Smooth muscle cell (in vitro differentiated cells): ENCODE data around the gene PPM1H. TPM values are rescaled to one million over a fixed set of nuclear protein-coding genes. Genes with fewer than 3 reads are reported as not detected.

ENCODE experiments used
- DNase-seq: peaks from one replicate; lab custom pipeline; 2025; ENCODE audit not compliant: unreplicated experiment; lab: John Stamatoyannopoulos, UW
- H2AFZ ChIP-seq: fragments of 200-600 bp; sonication (generic); 2 replicates; pipeline ENCODE4 v1.6.0; 2016; ENCODE audit warnings: antibody characterized with exemption, low read depth, mild to moderate bottlenecking
- H3F3A ChIP-seq: fragments of 200-600 bp; sonication (generic); 2 replicates; pipeline ENCODE4 v1.6.0; 2017; ENCODE audit warnings: antibody characterized with exemption, low read depth
- H3K27ac ChIP-seq: fragments of 200-600 bp; sonication (generic); 2 replicates; pipeline ENCODE4 v1.5.1; 2016; ENCODE audit warnings: low read depth, mild to moderate bottlenecking
- H3K27me3 ChIP-seq: fragments of 200-600 bp; sonication (generic); 2 replicates; pipeline ENCODE4 v1.6.1; 2016; ENCODE audit warnings: low read depth, mild to moderate bottlenecking
- H3K36me3 ChIP-seq: fragments of 200-600 bp; sonication (generic); 2 replicates; pipeline ENCODE4 v1.5.1; 2016; ENCODE audit warnings: low read depth
- H3K4me1 ChIP-seq: fragments of 200-600 bp; sonication (generic); 2 replicates; pipeline ENCODE4 v1.5.1; 2016; ENCODE audit warnings: low read depth
- H3K4me2 ChIP-seq: fragments of 200-600 bp; sonication (generic); 2 replicates; pipeline ENCODE4 v1.6.0; 2016; ENCODE audit warnings: mild to moderate bottlenecking
- H3K4me3 ChIP-seq: fragments of 200-600 bp; sonication (generic); 2 replicates; pipeline ENCODE4 v1.5.1; 2016; ENCODE audit warnings: mild to moderate bottlenecking
- H3K79me2 ChIP-seq: fragments of 200-600 bp; sonication (generic); 2 replicates; pipeline ENCODE4 v1.6.0; 2016; ENCODE audit warnings: low read depth, mild to moderate bottlenecking
- H3K9ac ChIP-seq: fragments of 200-600 bp; sonication (generic); 2 replicates; pipeline ENCODE4 v1.6.0; 2016; ENCODE audit warnings: low read depth
- H3K9me3 ChIP-seq: fragments of 200-600 bp; sonication (generic); replicated peaks from 2 replicates; pipeline ENCODE4 v1.5.1; 2016; ENCODE audit warnings: low read depth
- H4K20me1 ChIP-seq: fragments of 200-600 bp; sonication (generic); 2 replicates; pipeline ENCODE4 v1.6.0; 2016; ENCODE audit warnings: low read depth
- CTCF ChIP-seq: fragments of 200-600 bp; sonication (generic); IDR thresholded peaks from 2 replicates; pipeline ENCODE4 v1.5.1; 2017; ENCODE audit warnings: borderline replicate concordance, mild to moderate bottlenecking, antibody characterized with exemption; ENCODE audit not compliant: insufficient read depth, poor library complexity, severe bottlenecking
- WGBS: methylation state at CpG from one replicate; pipeline ENCODE4 v1.1.7; 2016; ENCODE audit warnings: low lambda C conversion rate; 5-methylcytosine and 5-hydroxymethylcytosine counted together
- polyA plus RNA-seq: library from polyadenylated mRNA; unstranded; fragments of >200 nt; fragmentation: Nextera tagmentation; extraction: Ambion mirVana; gene quantifications from 2 replicates; pipeline ENCODE4 v1.2.1, GENCODE V29; 2016
- total RNA-seq: library from RNA; depleted of rRNA; stranded (reverse); fragments of >200 nt; gene quantifications from 2 replicates; pipeline ENCODE4 v1.2.3, GENCODE V29; 2014

PPM1H gene
- total and polyA plus RNA-seq, 2 experiments from 2014 or later: 0.56 to 3.6 TPM

- no peak for DNase-seq
- TF ChIP-seq CTCF: no peak
- no peaks in the 10 kb centered on the region for H3K27me3 ChIP-seq
- H3K4me2 ChIP-seq: no peak overlapping the region
- no peaks in the 10 kb centered on the region for H3K9me3 ChIP-seq
- 100% methylated on average over 2 of the region's 2 CpGs for WGBS
- H3K4me1 ChIP-seq: peaks cover 20% of the 10 kb centered on the region
- H3F3A ChIP-seq: peaks cover 23% of the 10 kb centered on the region
- no peaks in the 10 kb centered on the region for H4K20me1 ChIP-seq
- no peak overlapping the region for H3K4me3 ChIP-seq
- H3K79me2 ChIP-seq: no peaks in the 10 kb centered on the region
- H3K36me3 ChIP-seq: no peaks in the 10 kb centered on the region
- no peak overlapping the region for H3K27ac ChIP-seq
- H2AFZ ChIP-seq: no peak overlapping the region
- no peak overlapping the region for H3K9ac ChIP-seq
Measured at GRCh38 chr12:62728741-62729140, 206.2 kb downstream of the PPM1H start.

- Histone ChIP-seq H3F3A (peaks cover 21% of the 10 kb centered on the region), H3K9me3 (no peaks in the 10 kb centered on the region), H3K4me3 (no peak overlapping the region), H3K36me3 (no peaks in the 10 kb centered on the region), H3K9ac (no peak overlapping the region), H3K79me2 (no peaks in the 10 kb centered on the region), H3K27me3 (no peaks in the 10 kb centered on the region), H3K27ac (no peak overlapping the region), H3K4me2 (no peak overlapping the region), H3K4me1 (peaks cover 23% of the 10 kb centered on the region), H2AFZ (no peak overlapping the region), H4K20me1 (no peaks in the 10 kb centered on the region)
- WGBS: 91% methylated on average over 6 of the region's 6 CpGs
- TF ChIP-seq CTCF: no peak
- no peak for DNase-seq
Measured at GRCh38 chr12:62726471-62726980, 208.4 kb downstream of the PPM1H start.

GRCh38 chr12:62725781-62726180 is 209.2 kb downstream of the PPM1H start:
- WGBS: 65% methylated on average over 1 of the region's 1 CpG
- H3K9me3 ChIP-seq: no peaks in the 10 kb centered on the region
- no peaks in the 10 kb centered on the region for H3K36me3 ChIP-seq
- H2AFZ ChIP-seq: no peak overlapping the region
- H3K9ac ChIP-seq: no peak overlapping the region
- H3K4me1 ChIP-seq: peaks cover 23% of the 10 kb centered on the region
- H3K27me3 ChIP-seq: no peaks in the 10 kb centered on the region
- TF ChIP-seq CTCF: no peak
- H3K4me2 ChIP-seq: peak overlapping the region; percentile 56
- no peaks in the 10 kb centered on the region for H4K20me1 ChIP-seq
- no peaks in the 10 kb centered on the region for H3K79me2 ChIP-seq
- no peak overlapping the region for H3K4me3 ChIP-seq
- H3F3A ChIP-seq: peaks cover 16% of the 10 kb centered on the region
- peak overlapping the region; percentile 74 for H3K27ac ChIP-seq
- DNase-seq: no peak

GRCh38 chr12:62724947-62725451 is 210.0 kb downstream of the PPM1H start:
- Histone ChIP-seq H3K4me1 (peaks cover 24% of the 10 kb centered on the region), H3K9me3 (no peaks in the 10 kb centered on the region), H3K79me2 (no peaks in the 10 kb centered on the region), H3K27me3 (no peaks in the 10 kb centered on the region), H3K4me3 (no peak overlapping the region), H3K36me3 (no peaks in the 10 kb centered on the region), H3K9ac (peak overlapping the region; percentile 5), H3K4me2 (peak overlapping the region; percentile 56), H3F3A (peaks cover 16% of the 10 kb centered on the region), H3K27ac (peak overlapping the region; percentile 92), H4K20me1 (no peaks in the 10 kb centered on the region), H2AFZ (no peak overlapping the region)
- no peak for TF ChIP-seq CTCF
- DNase-seq: no peak
- 14% methylated on average over 4 of the region's 4 CpGs for WGBS
